ENCODE results near the gene FBXL12.

DNA sequence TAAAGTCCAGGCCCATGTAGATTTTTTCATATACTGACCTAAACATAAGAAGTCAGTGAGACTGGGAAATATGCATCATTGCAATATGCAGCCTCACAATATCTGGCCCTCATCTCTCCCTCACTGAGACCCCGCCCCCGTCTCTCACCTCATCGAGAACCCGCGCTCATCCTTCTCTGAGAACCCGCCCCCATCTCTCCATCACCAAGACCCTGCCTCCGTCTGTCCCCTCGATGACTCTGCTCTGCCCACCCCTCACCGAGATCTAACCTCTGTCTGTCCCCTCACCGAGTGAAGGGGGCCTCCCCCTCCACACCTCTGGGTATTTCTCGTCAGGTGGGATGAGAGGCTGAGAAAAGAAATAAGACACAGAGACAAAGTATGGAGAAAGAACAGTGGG lies 29.8 kb downstream of the FBXL12 start:
- TF ChIP-seq POLR2A (IDR thresholded peaks at IDR 0.05; ENCODE audit: low read length) = no peak
- no peak for TF ChIP-seq GATA1 (IDR thresholded peaks at IDR 0.05; ENCODE audit: low read depth, low read length)

Measured in erythroblast (primary cell).